LoVo (cell line): ENCODE data around the gene GABRA5.
A peak's percentile ranks its signal among the peaks of the same experiment; 100 is the strongest.
"Not testable (repeated sequence)": the region's sequence is repeated elsewhere in the genome, so short reads cannot be mapped to it uniquely, and the experiment has no call there.

ENCODE experiments used
- DNase-seq: peaks from one replicate; pipeline ENCODE4 v3.0.0-alpha.2; 2016; ENCODE audit warnings: low spot score

GABRA5 gene

GRCh38 chr15:26866298-26867199 is at the start of gene GABRA5:
TSS of gene GABRA5 (plus strand) at chr15:26867062. CDS start at chr15:26869249, 2,187 bp downstream.
- no peak for DNase-seq

- not testable (repeated sequence) for DNase-seq
Observed at GRCh38 chr15:26831191-26831590, 35.7 kb upstream of the GABRA5 start.

- no peak for DNase-seq
Observed at GRCh38 chr15:26831951-26832350, 34.9 kb upstream of the GABRA5 start.

DNA sequence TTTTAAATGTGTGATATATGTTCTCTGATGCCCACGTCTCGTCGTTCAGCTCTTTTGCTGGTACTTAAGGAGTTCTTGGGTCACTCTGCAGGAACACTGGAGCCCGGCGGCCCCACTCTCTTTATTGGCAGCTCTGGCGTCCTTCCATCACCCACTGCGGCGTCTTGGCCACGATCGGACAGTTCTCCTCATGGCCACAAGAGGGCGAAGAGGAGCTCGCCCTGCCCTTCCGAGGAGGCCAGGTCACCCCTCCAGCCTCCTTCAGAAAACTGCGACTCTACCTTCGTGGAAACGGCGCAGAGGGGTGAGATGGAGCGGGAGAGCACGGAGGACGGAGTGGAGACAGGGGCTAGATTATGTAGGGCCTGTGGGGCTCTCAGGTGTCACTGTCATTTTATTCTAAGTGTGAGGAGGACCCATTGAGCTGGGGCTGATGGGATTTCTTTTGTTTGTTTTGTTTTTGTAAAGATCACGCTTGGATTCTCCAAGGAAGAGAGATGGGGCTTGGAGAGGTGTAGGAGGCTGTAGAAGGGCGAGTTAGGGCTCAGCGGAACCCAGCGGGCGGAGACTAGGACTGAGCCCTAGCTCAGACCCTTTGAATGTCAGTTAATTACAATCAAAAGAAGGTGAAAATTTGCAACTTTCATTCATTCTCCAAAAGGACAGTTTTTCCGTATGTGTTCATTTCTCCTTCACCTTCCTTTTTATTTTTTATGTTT is 28.0 kb upstream of the GABRA5 start:
- no peak for DNase-seq

GRCh38 chr15:26841514-26841913 is 25.3 kb upstream of the GABRA5 start:
- DNase-seq, result no peak

DNA sequence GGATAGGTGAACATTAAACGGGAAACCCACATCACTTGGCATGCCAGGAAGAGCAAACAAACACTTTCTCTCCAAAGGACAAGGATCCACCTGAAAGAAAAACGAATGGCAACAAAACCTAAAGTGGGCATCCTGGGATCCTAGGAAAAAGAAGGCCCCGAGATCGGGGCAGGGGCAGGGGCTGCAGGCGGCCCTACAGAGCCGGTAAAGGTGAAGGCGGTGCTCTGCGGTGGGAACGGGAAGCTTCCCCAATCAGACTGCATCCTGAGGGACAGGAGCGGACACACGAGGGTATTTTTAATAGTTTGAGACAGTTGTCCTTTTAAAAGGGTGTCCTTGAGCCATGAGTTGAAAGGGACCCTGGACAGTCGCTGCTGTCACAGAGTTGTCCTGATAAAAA is 24.9 kb upstream of the GABRA5 start:
- no peak for DNase-seq

GRCh38 chr15:26842391-26842790 is 24.5 kb upstream of the GABRA5 start:
- no peak for DNase-seq

- no peak for DNase-seq
Observed at GRCh38 chr15:26844901-26845300, 22.0 kb upstream of the GABRA5 start.

DNA sequence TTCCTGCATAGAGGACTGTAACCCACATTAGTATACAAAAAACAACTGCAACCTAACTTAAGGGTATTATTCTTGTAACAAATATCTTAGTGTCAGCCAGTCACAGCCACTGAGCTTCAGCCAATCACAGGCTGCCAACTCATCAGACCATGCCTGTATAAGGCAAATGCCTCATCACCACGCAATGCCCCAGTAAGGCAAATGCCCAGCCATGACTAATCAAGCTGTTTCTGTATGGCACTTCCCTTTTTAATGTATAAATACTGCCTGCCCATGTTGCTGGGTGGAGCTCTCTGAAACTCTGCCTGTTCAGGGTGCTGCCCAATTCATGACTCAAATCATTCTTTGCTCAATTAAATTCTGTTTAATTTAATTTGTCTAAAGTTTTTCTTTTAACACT is 18.4 kb upstream of the GABRA5 start:
- DNase-seq, result no peak

- no peak for DNase-seq
Observed at GRCh38 chr15:26850161-26850560, 16.7 kb upstream of the GABRA5 start.

- no peak for DNase-seq
Observed at GRCh38 chr15:26852980-26853379, 13.9 kb upstream of the GABRA5 start.

- no peak for DNase-seq
Observed at GRCh38 chr15:26854435-26854834, 12.4 kb upstream of the GABRA5 start.

GRCh38 chr15:26864664-26865191 is 2.1 kb upstream of the GABRA5 start:
- peak; percentile 14 for DNase-seq

GRCh38 chr15:26867200-26868007 is 542 bp downstream of the GABRA5 start:
- no peak for DNase-seq

GRCh38 chr15:26868029-26868685 is 1.3 kb downstream of the GABRA5 start:
- no peak for DNase-seq

DNA sequence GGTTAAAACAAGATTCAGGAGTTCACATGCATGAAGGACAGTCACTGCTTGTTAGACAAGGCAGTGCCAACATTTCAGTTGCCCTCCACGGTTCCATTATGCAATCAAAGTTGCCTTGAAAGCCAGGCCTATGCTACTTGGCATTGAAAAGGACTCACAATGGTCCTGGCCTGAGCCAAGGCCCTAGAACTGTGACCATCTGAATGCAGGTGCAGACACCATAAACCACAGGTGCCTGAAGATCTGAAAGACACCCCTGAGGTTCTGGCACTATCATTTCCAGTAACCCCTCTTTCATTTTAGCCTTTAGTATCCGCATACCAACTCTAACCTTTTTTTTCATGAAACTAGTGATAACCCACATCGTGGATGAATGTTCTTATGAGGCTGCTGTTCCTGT is 2.8 kb downstream of the GABRA5 start:
- no peak for DNase-seq

GRCh38 chr15:26870346-26870745 is 3.5 kb downstream of the GABRA5 start:
- DNase-seq, result no peak

GRCh38 chr15:26872206-26872605 is 5.3 kb downstream of the GABRA5 start:
- no peak for DNase-seq

DNA sequence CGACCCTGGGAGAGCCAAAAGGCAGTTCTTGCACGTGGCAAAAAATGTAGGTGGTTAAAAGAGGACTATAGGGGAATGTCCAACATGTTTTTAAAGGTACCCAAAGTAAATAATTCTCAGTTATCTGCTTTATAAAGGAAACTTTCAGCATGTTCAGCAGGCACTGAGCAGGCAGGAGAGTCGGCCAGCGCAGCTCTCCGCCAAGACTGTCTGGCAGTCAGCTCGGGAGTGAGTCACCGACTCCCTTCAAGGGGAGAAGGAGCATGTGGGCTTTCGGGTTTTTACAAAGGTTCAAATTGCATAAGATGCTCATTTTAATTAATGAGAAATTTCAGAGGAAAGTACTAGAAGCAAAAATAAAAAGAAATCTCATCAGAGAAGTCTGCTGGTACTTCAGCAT is 7.0 kb downstream of the GABRA5 start:
- no peak for DNase-seq

DNA sequence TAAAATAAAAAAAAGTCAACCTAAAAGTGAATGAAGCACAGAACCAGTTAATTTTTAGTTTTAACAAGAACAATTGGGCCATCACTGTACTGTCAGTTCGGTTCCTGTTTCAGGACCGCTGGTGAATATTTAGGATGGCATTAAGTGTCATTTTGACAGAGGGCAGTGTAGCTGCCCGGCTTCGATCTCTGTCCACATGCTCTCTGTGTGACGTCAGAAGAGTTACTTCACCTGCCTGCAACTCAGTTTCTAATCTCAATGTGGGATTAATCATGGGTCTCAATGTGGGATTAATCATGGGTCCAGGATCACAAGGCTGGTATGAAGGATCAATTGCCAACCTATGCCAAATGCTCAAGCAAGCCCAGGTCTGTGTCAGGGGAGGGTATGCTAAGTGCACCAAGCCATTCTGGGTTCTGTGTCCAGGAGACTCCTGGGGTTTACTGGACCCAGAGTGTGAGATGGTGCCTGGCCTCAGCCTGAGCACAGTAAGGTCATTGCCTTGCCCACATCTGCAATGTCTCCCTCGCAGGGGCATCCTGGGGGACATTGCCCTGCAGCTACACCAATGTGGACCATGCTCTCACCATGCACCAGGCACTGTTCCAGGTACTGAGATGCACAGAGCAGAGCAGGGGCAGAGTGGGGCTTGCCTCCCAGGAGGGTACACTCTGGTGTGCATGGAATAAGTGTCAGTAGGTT is 8.1 kb downstream of the GABRA5 start:
- no peak for DNase-seq

DNA sequence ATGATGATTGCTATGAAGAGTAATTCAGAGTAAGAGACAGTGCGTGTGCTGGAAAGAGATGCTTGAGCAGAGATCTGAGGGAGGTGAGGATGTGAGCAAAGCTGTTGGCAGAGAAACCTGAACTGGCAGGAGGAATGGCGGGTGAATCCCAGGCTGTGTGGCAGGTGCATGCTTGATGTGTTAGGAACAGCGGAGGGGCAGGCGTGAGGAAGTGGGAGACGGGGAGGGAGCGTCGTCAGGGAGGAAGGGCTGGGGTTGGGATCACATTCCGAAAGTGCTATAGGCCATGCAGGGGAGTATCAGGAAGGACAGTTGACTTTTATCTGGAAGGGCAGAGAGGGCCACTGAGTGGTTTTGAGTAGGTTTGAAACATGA is 8.6 kb downstream of the GABRA5 start:
- no peak for DNase-seq
